ENCODE results near the gene MIEF1.

GRCh38 chr22:39493759-39494158 lies 8.3 kb upstream of the MIEF1 start:
- TF ChIP-seq TAF1 (IDR thresholded peaks at IDR 0.05; ENCODE audit: borderline replicate concordance, low read depth, low read length) (no peak), MXI1 (IDR thresholded peaks at IDR 0.05; ENCODE audit: low read depth, low read length) (no peak), YY1 (IDR thresholded peaks at IDR 0.05; ENCODE audit: low read depth) (no peak), RXRA (IDR thresholded peaks at IDR 0.05; ENCODE audit: borderline replicate concordance, low read depth) (no peak)
